SU-DHL-6 (cell line): Measurements from ENCODE around the gene ZNF688.
A peak's percentile ranks its signal among the peaks of the same experiment; 100 is the strongest.

ENCODE experiments used
- H2AFZ ChIP-seq: fragments of 200-600 bp; sonication (generic); 2 replicates; pipeline ENCODE4 v1.6.1; 2014; ENCODE audit warnings: low read depth, mild to moderate bottlenecking, moderate library complexity, mixed read lengths, antibody characterized with exemption, low read length; ENCODE audit not compliant: severe bottlenecking
- H3F3A ChIP-seq: fragments of 200-600 bp; shearing (Covaris generic); 2 replicates; pipeline ENCODE4 v1.6.0; 2016; ENCODE audit warnings: antibody characterized with exemption, mild to moderate bottlenecking; ENCODE audit not compliant: insufficient read depth
- H3K27ac ChIP-seq: fragments of 200-600 bp; sonication (generic); 2 replicates; pipeline ENCODE4 v1.5.1; 2016; ENCODE audit warnings: low read depth, mild to moderate bottlenecking, low read length, moderate library complexity, mixed read lengths
- H3K27me3 ChIP-seq: fragments of 200-600 bp; sonication (generic), shearing (Covaris generic); 2 replicates; pipeline ENCODE4 v1.6.0; 2014; ENCODE audit warnings: mild to moderate bottlenecking, low read length
- H3K36me3 ChIP-seq: fragments of 200-600 bp; sonication (generic); 2 replicates; pipeline ENCODE4 v1.6.1; 2014; ENCODE audit warnings: mild to moderate bottlenecking, low read length, mixed read lengths
- H3K4me2 ChIP-seq: fragments of 300-600, 200-600 bp; shearing (Covaris generic), sonication (generic); 2 replicates; pipeline ENCODE4 v1.6.0; 2014; ENCODE audit warnings: low read length, low read depth, mild to moderate bottlenecking; ENCODE audit not compliant: poor library complexity, severe bottlenecking
- H3K4me3 ChIP-seq: fragments of 200-600 bp; sonication (generic); 2 replicates; pipeline ENCODE4 v1.5.1; 2014; ENCODE audit warnings: antibody characterized with exemption, low read length, mild to moderate bottlenecking, mixed read lengths; ENCODE audit not compliant: insufficient read depth, poor library complexity, severe bottlenecking
- H3K79me2 ChIP-seq: fragments of 200-600 bp; sonication (generic); 2 replicates; pipeline ENCODE4 v1.6.1; 2014; ENCODE audit warnings: mild to moderate bottlenecking, low read length, moderate library complexity; ENCODE audit not compliant: insufficient read depth
- H3K9ac ChIP-seq: fragments of 200-600 bp; sonication (generic); 2 replicates; pipeline ENCODE4 v1.7.0; 2014; ENCODE audit warnings: mild to moderate bottlenecking, low read length
- H3K9me2 ChIP-seq: fragments of 200-600 bp; sonication (generic); replicated peaks from 2 replicates; pipeline ENCODE4 v1.6.1; 2014; ENCODE audit warnings: low read length; ENCODE audit not compliant: insufficient read depth
- H3K9me3 ChIP-seq: fragments of 200-600 bp; sonication (generic); 2 replicates; pipeline ENCODE4 v1.6.1; 2014; ENCODE audit warnings: low read length, mixed read lengths; ENCODE audit not compliant: insufficient read depth
- H4K20me1 ChIP-seq: fragments of 200-600 bp; sonication (generic); 2 replicates; pipeline ENCODE4 v1.6.1; 2014; ENCODE audit warnings: low read depth, mild to moderate bottlenecking, antibody characterized with exemption, low read length, moderate library complexity, mixed read lengths
- CTCF ChIP-seq: fragments of 200-600 bp; sonication (generic); IDR thresholded peaks from one replicate; pipeline ENCODE4 v1.5.1; 2017; ENCODE audit warnings: antibody characterized with exemption, mild to moderate bottlenecking, low read length, moderate library complexity; ENCODE audit not compliant: insufficient read depth, poor library complexity, severe bottlenecking
- EZH2phosphoT487 ChIP-seq: fragments of 200-600 bp; sonication (generic), shearing (Covaris generic); conservative IDR thresholded peaks from 2 replicates; pipeline ENCODE4 v1.6.1; 2018; ENCODE audit warnings: mild to moderate bottlenecking, antibody characterized with exemption, low read length, moderate library complexity, mixed read lengths

Gene ZNF688

GRCh38 chr16:30526137-30526822 is 45.2 kb downstream of the ZNF688 start, which contains the start of gene ZNF768:
TSS of gene ZNF768 (minus strand) at chr16:30526566. CDS start at chr16:30526413, 153 bp downstream.
- Histone ChIP-seq H3F3A (peaks cover 39% of the 10 kb centered on the region), H2AFZ (peak within 1 kb of the TSS; percentile 83), H3K36me3 (no peaks in the 10 kb centered on the region), H3K9me2 (no peaks in the 10 kb centered on the region), H3K9ac (peak within 1 kb of the TSS; percentile 78), H4K20me1 (no peaks in the 10 kb centered on the region), H3K4me2 (peak within 1 kb of the TSS; percentile 96), H3K4me3 (peak within 1 kb of the TSS; percentile 92), H3K9me3 (no peaks in the 10 kb centered on the region), H3K27me3 (no peaks in the 10 kb centered on the region), H3K27ac (peak within 1 kb of the TSS; percentile 94), H3K79me2 (no peaks in the 10 kb centered on the region)
- TF ChIP-seq CTCF (no peak), EZH2phosphoT487 (no peak)

GRCh38 chr16:30525844-30526136 is 45.7 kb downstream of the ZNF688 start:
- Histone ChIP-seq H3K79me2 (no peaks in the 10 kb centered on the region), H3K36me3 (no peaks in the 10 kb centered on the region), H3K27me3 (no peaks in the 10 kb centered on the region), H3K4me3 (peak overlapping the region; percentile 92), H3K9me3 (no peaks in the 10 kb centered on the region), H3K27ac (peak overlapping the region; percentile 75), H3K4me2 (peak overlapping the region; percentile 96), H3K9ac (peak overlapping the region; percentile 78), H4K20me1 (no peaks in the 10 kb centered on the region), H2AFZ (no peak overlapping the region), H3K9me2 (no peaks in the 10 kb centered on the region), H3F3A (peaks cover 40% of the 10 kb centered on the region)
- TF ChIP-seq CTCF (no peak), EZH2phosphoT487 (no peak)

- no peak overlapping the region for H3K4me3 ChIP-seq
- no peaks in the 10 kb centered on the region for H3K27me3 ChIP-seq
- H3K27ac ChIP-seq: no peak overlapping the region
- H3K79me2 ChIP-seq: no peaks in the 10 kb centered on the region
- TF ChIP-seq CTCF: no peak
- TF ChIP-seq EZH2phosphoT487: no peak
- H3K4me2 ChIP-seq: no peak overlapping the region
- H3K9me2 ChIP-seq: no peaks in the 10 kb centered on the region
- no peaks in the 10 kb centered on the region for H4K20me1 ChIP-seq
- no peak overlapping the region for H3K9ac ChIP-seq
- H3K36me3 ChIP-seq: no peaks in the 10 kb centered on the region
- peaks cover 45% of the 10 kb centered on the region for H3F3A ChIP-seq
- H3K9me3 ChIP-seq: no peaks in the 10 kb centered on the region
- no peak overlapping the region for H2AFZ ChIP-seq
Observed at GRCh38 chr16:30524575-30525568, 46.6 kb downstream of the ZNF688 start.
